HepG2 (cell line): ENCODE data around the gene PTGR1. TPM values are rescaled to one million over a fixed set of nuclear protein-coding genes. Genes with fewer than 3 reads are reported as not detected.

Experiments
- ATAC-seq: fragments of 200-7000 bp; cut with Tn5 transposase; 3 replicates; pipeline ENCODE4 v1.9.1; 2020; ENCODE audit warnings: mild to moderate bottlenecking, moderate library complexity
- BruUV-seq: library from RNA; stranded (reverse); fragments of 400-500 nt; replicated peaks from 2 replicates; lab custom pipeline; 2021; lab: Mats Ljungman, UMichigan
- CTCF ChIA-PET: fragments of 300-600 bp; formaldehyde crosslinking; extraction: SDS; loops from one replicate; lab custom pipeline; 2021; ENCODE audit warnings: low total read pairs, inconsistent platforms, low intra/inter-chr PET ratio; lab: Yijun Ruan, JAX
- POLR2A ChIA-PET: fragments of 350-600 bp; sonication (Branson Sonifier 250); formaldehyde crosslinking; loops from one replicate; lab custom pipeline; 2020; ENCODE audit warnings: antibody characterized with exemption, inconsistent platforms; lab: Yijun Ruan, JAX
- DNase-seq: peaks from one replicate; pipeline ENCODE4 v3.0.0-alpha.2; 2015; ENCODE audit warnings: low spot score
- FAIRE-seq: peaks from 3 replicates; lab custom pipeline; 2011; peaks lifted over from hg19 to GRCh38; lab: Jason Lieb, UNC
- H2AFZ ChIP-seq: one replicate; pipeline ENCODE4 v1.6.1; 2011; ENCODE audit warnings: low read length, inconsistent platforms
- H3K27ac ChIP-seq: fragments of 300-600 bp; 3 replicates; pipeline ENCODE4 v1.8.0; 2011; ENCODE audit warnings: mixed run types, mild to moderate bottlenecking, mixed read lengths, low read length, inconsistent platforms; ENCODE audit not compliant: insufficient read depth; ENCODE audit errors: extremely low read length
- H3K27me3 ChIP-seq, 2 experiments: fragments of 200-600 bp in 1 of 2; 2 replicates in 1 of 2; 3 replicates in 1 of 2; pipeline versions ENCODE4 v1.6.0 to v1.8.0; 2011; ENCODE audit warnings: low read length in 2 of 2, mild to moderate bottlenecking in 2 of 2, moderate library complexity in 2 of 2, inconsistent platforms in 1 of 2; ENCODE audit not compliant: insufficient read depth in 2 of 2, control insufficient read depth in 1 of 2
- H3K36me3 ChIP-seq, 2 experiments: fragments of 200-600 bp in 1 of 2; replicated peaks in 1 of 2; 2 replicates in 1 of 2; 3 replicates in 1 of 2; pipeline versions ENCODE4 v1.5.1 to v1.8.0; 2011; ENCODE audit warnings: low read length in 2 of 2, inconsistent platforms in 1 of 2; ENCODE audit not compliant: insufficient read depth in 2 of 2, control insufficient read depth in 1 of 2
- H3K4me1 ChIP-seq: 2 replicates; pipeline ENCODE4 v1.5.1; 2012; ENCODE audit warnings: low read length, inconsistent platforms; ENCODE audit not compliant: insufficient read depth
- H3K4me2 ChIP-seq: 2 replicates; pipeline ENCODE4 v1.6.0; 2011; ENCODE audit warnings: low read depth, low read length, inconsistent platforms
- H3K4me3 ChIP-seq, 3 experiments: fragments of 200-600 bp in 1 of 3; sonication (generic), shearing (Covaris generic) in 1 of 3; replicated peaks in 1 of 3; 2 replicates each; pipeline ENCODE4 v1.5.1; 2011 to 2016; ENCODE audit warnings: low read length in 3 of 3, inconsistent platforms in 2 of 3, low read depth in 2 of 3, mild to moderate bottlenecking in 2 of 3, control low read depth in 1 of 3, mixed read lengths in 1 of 3; ENCODE audit not compliant: insufficient read depth in 1 of 3
- H3K79me2 ChIP-seq: one replicate; pipeline ENCODE4 v1.6.1; 2011; ENCODE audit warnings: low read length, inconsistent platforms; ENCODE audit not compliant: insufficient read depth
- H3K9ac ChIP-seq: 2 replicates; pipeline ENCODE4 v1.6.0; 2011; ENCODE audit warnings: mild to moderate bottlenecking, low read depth, low read length, inconsistent platforms; ENCODE audit not compliant: insufficient read depth
- H3K9me3 ChIP-seq: 2 replicates; pipeline ENCODE4 v1.5.1; 2012; ENCODE audit warnings: mild to moderate bottlenecking, low read length
- H4K20me1 ChIP-seq: 2 replicates; pipeline ENCODE4 v1.6.0; 2011; ENCODE audit warnings: inconsistent platforms, mild to moderate bottlenecking, low read length, moderate library complexity; ENCODE audit not compliant: insufficient read depth
- AGO1 ChIP-seq: fragments of 200-400 bp; formaldehyde crosslinking; IDR thresholded peaks from 2 replicates; pipeline ENCODE4 v1.6.1; 2017; ENCODE audit warnings: mild to moderate bottlenecking, low read depth, low read length, moderate library complexity; ENCODE audit not compliant: poor library complexity, severe bottlenecking
- ATF7-NPFF ChIP-seq: sonication (generic); formaldehyde crosslinking; IDR thresholded peaks from 2 replicates; pipeline ENCODE4 v1.8.1; 2023; ENCODE audit warnings: mild to moderate bottlenecking, low read depth, missing genetic modification reagents, moderate library complexity
- GABPA ChIP-seq, 2 experiments: IDR thresholded peaks; 2 replicates each; pipeline ENCODE4 v1.6.1; 2011 to 2016; ENCODE audit warnings: low read depth in 2 of 2, low read length in 1 of 2, missing biosample characterization in 1 of 2, missing genetic modification characterization in 1 of 2
- GATAD1 ChIP-seq: IDR thresholded peaks from 2 replicates; pipeline ENCODE4 v1.6.1; 2016; ENCODE audit warnings: missing genetic modification reagents, missing compliant biosample characterization
- KAT8 ChIP-seq: IDR thresholded peaks from 2 replicates; pipeline ENCODE4 v1.6.1; 2016; ENCODE audit warnings: missing genetic modification reagents, missing compliant biosample characterization
- MAZ ChIP-seq, 2 experiments: sonication (generic) in 1 of 2; formaldehyde crosslinking in 1 of 2; IDR thresholded peaks; 2 replicates each; pipeline versions ENCODE4 v1.5.0 to v1.6.1; 2012 to 2020; ENCODE audit warnings: low read depth in 2 of 2, mild to moderate bottlenecking in 2 of 2, borderline replicate concordance in 1 of 2, improper control_type of control experiment in 1 of 2, low read length in 1 of 2, missing genetic modification reagents in 1 of 2, moderate library complexity in 1 of 2
- MXD4 ChIP-seq: IDR thresholded peaks from 2 replicates; pipeline ENCODE4 v1.6.1; 2016; ENCODE audit warnings: mild to moderate bottlenecking, missing biosample characterization, missing genetic modification reagents
- NFIB ChIP-seq: sonication (generic); formaldehyde crosslinking; IDR thresholded peaks from 2 replicates; pipeline ENCODE4 v1.9.0; 2021; ENCODE audit warnings: missing genetic modification reagents, mild to moderate bottlenecking, borderline replicate concordance
- RBM39 ChIP-seq: fragments of 200-400 bp; formaldehyde crosslinking; IDR thresholded peaks from one replicate; pipeline ENCODE4 v1.6.1; 2018; ENCODE audit warnings: antibody characterized with exemption, mild to moderate bottlenecking, low read depth, low read length; ENCODE audit not compliant: poor library complexity, severe bottlenecking
- RXRB ChIP-seq: IDR thresholded peaks from 2 replicates; pipeline ENCODE4 v1.6.1; 2016; ENCODE audit warnings: borderline replicate concordance, missing genetic modification reagents, missing compliant biosample characterization
- ZBTB1 ChIP-seq: sonication (generic); formaldehyde crosslinking; IDR thresholded peaks from 2 replicates; pipeline ENCODE4 v1.4.0; 2020; ENCODE audit warnings: missing genetic modification reagents, borderline replicate concordance
- ZNF543 ChIP-seq: sonication (generic); formaldehyde crosslinking; IDR thresholded peaks from 2 replicates; pipeline ENCODE4 v1.4.0; 2020; ENCODE audit warnings: mild to moderate bottlenecking, missing genetic modification reagents
- ZNF580 ChIP-seq: IDR thresholded peaks from 2 replicates; pipeline ENCODE4 v1.6.1; 2016; ENCODE audit warnings: low read depth, borderline replicate concordance
- ZSCAN5A ChIP-seq: sonication (generic); formaldehyde crosslinking; IDR thresholded peaks from 2 replicates; pipeline ENCODE4 v1.8.0; 2022; ENCODE audit warnings: mild to moderate bottlenecking, missing genetic modification reagents, borderline replicate concordance
- WGBS: methylation state at CpG from one replicate; pipeline ENCODE4 v1.1.6; 2017; ENCODE audit warnings: low lambda C conversion rate; 5-methylcytosine and 5-hydroxymethylcytosine counted together
- in situ Hi-C: cut with HindIII; loops from 2 replicates; pipeline ENCODE4 v1.10.0; 2017; ENCODE audit warnings: low pct_unique_long_range_greater_than_20kb; ENCODE audit not compliant: extremely low pct_ligation_motif_present
- intact Hi-C: fragments of 100-400 bp; cut with micrococcal nuclease; formaldehyde crosslinking; loops from one replicate; pipeline ENCODE4 v1.10.0; 2022; ENCODE audit not compliant: unreplicated experiment
- polyA plus RNA-seq, 8 experiments: library from polyadenylated mRNA; depleted of rRNA in 3 of 8; stranded (reverse) in 7 of 8; unstranded in 1 of 8; fragments of >200 nt; fragmentation: Illumina TruSeq in 4 of 8; extraction: Trizol in 4 of 8; gene quantifications; 2 replicates each; pipeline versions ENCODE4 v1.2.1 to v1.2.3, GENCODE V29; 2011 to 2016; ENCODE audit warnings: low read depth in 4 of 8, missing spikeins in 1 of 8, mixed read lengths in 1 of 8; ENCODE audit not compliant: insufficient read depth in 1 of 8
- total RNA-seq, 5 experiments: library from RNA; depleted of rRNA; stranded (reverse); fragments of >200 nt; fragmentation: Illumina TruSeq; extraction: Trizol; gene quantifications; 2 replicates each; pipeline ENCODE4 v1.2.3, GENCODE V29; 2016; ENCODE audit warnings: low read depth in 1 of 5
- TF ChIP-seq, protein P1 (sequence below): sonication (generic); formaldehyde crosslinking; IDR thresholded peaks from 2 replicates; pipeline ENCODE4 v1.5.0; 2020; ENCODE audit warnings: missing genetic modification reagents, mild to moderate bottlenecking, borderline replicate concordance
- TF ChIP-seq, protein P2 (sequence below): IDR thresholded peaks from 2 replicates; pipeline ENCODE4 v1.6.1; 2016; ENCODE audit warnings: missing compliant biosample characterization, missing genetic modification reagents, borderline replicate concordance

The PTGR1 gene
- total and polyA plus RNA-seq, 2 of the 13 experiments (the other 11 are each of a cell fraction or from before 2014, with no cell fraction given), result 6.0 to 15.8 TPM

GRCh38 chr9:111525056-111525977 is 74.1 kb downstream of the PTGR1 start, which contains the start of gene ZNF483:
TSS of gene ZNF483 (plus strand) at chr9:111525179. CDS start at chr9:111527396, 2,217 bp downstream.
- peak within 1 kb of the TSS; percentile 96 for H3K4me2 ChIP-seq
- POLR2A ChIA-PET, result interaction anchor here (0.9 to 1.6 kb wide), 3 partner anchors 9 to 41 kb away, joined by 4 to 10 read pairs (median 5); partner anchors contain the start of gene ECPAS
- FAIRE-seq (peak; percentile 68), ATAC-seq (peak; percentile 95), DNase-seq (peak; percentile 78)
- H3K9me3 ChIP-seq, result no peaks in the 10 kb centered on the region
- no peaks in the 10 kb centered on the region; a peak in 1 of 5 replicates for H3K27me3 ChIP-seq
- H3K4me3 ChIP-seq, result peak within 1 kb of the TSS; percentile 80 to 91 (median 86)
- CTCF ChIA-PET, result no interaction called here
- H3K9ac ChIP-seq, result peak within 1 kb of the TSS; percentile 69
- H3K4me1 ChIP-seq, result peaks cover 22% of the 10 kb centered on the region
- peak within 1 kb of the TSS; percentile 66 for H2AFZ ChIP-seq
- H3K79me2 ChIP-seq, result no peaks in the 10 kb centered on the region
- H3K36me3 ChIP-seq, result peaks cover 0 to 5% of the 10 kb centered on the region in 2 experiments; a peak in 1 of 5 replicates
- TSS peak; percentile 64 for BruUV-seq
- 3% methylated on average over 37 of the region's 66 CpGs for WGBS
- intact Hi-C loops (loop anchor here (2.0 kb wide), 1 partner anchor 73 kb away; the partner anchor contains the start of gene PTGR1), in situ Hi-C loops (no loop called here)
- no peaks in the 10 kb centered on the region for H4K20me1 ChIP-seq
- H3K27ac ChIP-seq, result peak within 1 kb of the TSS; percentile 28
- peak; percentile 29; the same call in 1 of the 2 replicates for TF ChIP-seq ZBTB1
- TF ChIP-seq ATF7-NPFF (CRISPR knock-in tag), result 0 out of 2 replicates have a peak, but pooled peaks have one; percentile 30
- peak; percentile 77; the same call in 1 of the 2 replicates for TF ChIP-seq ZSCAN5A
- no peak for TF ChIP-seq ZNF543 (CRISPR knock-in tag)
- no peak for TF ChIP-seq MAZ (IDR thresholded peaks at IDR 0.05; ENCODE audit: borderline replicate concordance, low read depth, low read length)
- TF ChIP-seq MAZ (CRISPR knock-in tag; IDR thresholded peaks at IDR 0.05; ENCODE audit: low read depth), result 0 out of 2 replicates have a peak, but pooled peaks have one; percentile 15
- TF ChIP-seq GABPA (IDR thresholded peaks at IDR 0.05; ENCODE audit: low read depth, low read length), result no peak
- TF ChIP-seq GABPA (CRISPR knock-in tag; IDR thresholded peaks at IDR 0.05; ENCODE audit: low read depth), result no peak
- TF ChIP-seq, protein P1, sequence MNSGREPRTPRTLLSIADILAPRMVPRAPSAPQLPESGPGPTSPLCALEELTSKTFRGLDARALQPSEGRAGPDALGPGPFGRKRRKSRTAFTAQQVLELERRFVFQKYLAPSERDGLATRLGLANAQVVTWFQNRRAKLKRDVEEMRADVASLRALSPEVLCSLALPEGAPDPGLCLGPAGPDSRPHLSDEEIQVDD (CRISPR knock-in tag), result peak; percentile 82; the same call in 1 of the 2 replicates
- TF ChIP-seq AGO1, result peak; percentile 52
- TF ChIP-seq GATAD1, result peak; percentile 74; the same call in 1 of the 2 replicates
- TF ChIP-seq KAT8 (CRISPR knock-in tag), result peak; percentile 55; the same call in 1 of the 2 replicates
- TF ChIP-seq ZNF580 (CRISPR knock-in tag), result peak; percentile 48; the same call in 1 of the 2 replicates
- no peak for TF ChIP-seq NFIB (CRISPR knock-in tag)
- TF ChIP-seq MXD4 (CRISPR knock-in tag), result peak; percentile 40; the same call in 1 of the 2 replicates
- TF ChIP-seq, protein P2, sequence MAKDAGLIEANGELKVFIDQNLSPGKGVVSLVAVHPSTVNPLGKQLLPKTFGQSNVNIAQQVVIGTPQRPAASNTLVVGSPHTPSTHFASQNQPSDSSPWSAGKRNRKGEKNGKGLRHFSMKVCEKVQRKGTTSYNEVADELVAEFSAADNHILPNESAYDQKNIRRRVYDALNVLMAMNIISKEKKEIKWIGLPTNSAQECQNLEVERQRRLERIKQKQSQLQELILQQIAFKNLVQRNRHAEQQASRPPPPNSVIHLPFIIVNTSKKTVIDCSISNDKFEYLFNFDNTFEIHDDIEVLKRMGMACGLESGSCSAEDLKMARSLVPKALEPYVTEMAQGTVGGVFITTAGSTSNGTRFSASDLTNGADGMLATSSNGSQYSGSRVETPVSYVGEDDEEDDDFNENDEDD (CRISPR knock-in tag), result peak; percentile 89
- TF ChIP-seq RBM39, result peak; percentile 51
- peak; percentile 31; the same call in 1 of the 2 replicates for TF ChIP-seq RXRB
